Eye (tissue), 1 donor: ENCODE measurements around the gene ZBTB20.

Source experiments
- DNase-seq: peaks from one replicate; pipeline ENCODE4 v3.0.0-alpha.2; 2015

ZBTB20 gene

GRCh38 chr3:114903213-114903612, 243.9 kb downstream of the ZBTB20 start:
- DNase-seq: no peak

GRCh38 chr3:114902691-114903101, 244.4 kb downstream of the ZBTB20 start:
- peak; percentile 13 for DNase-seq

DNA sequence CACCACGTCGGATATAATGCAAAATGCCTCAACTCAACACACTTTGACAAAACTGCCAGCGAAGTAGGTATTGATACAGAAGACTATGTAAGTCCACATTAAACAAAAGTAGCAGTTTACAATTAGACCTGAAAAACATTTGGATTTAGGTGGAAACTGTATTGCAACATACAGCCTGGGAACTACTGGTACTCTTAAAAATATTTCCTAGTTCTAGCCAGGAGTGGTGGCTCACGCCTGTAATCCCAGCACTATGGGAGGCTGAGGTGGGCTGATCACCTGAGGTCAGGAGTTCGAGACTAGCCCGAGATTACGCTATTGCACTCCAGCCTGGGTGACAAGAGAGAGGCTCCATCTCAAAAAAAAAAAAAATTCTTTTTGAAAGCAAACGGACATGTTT, 246.2 kb downstream of the ZBTB20 start:
- DNase-seq: no peak

DNA sequence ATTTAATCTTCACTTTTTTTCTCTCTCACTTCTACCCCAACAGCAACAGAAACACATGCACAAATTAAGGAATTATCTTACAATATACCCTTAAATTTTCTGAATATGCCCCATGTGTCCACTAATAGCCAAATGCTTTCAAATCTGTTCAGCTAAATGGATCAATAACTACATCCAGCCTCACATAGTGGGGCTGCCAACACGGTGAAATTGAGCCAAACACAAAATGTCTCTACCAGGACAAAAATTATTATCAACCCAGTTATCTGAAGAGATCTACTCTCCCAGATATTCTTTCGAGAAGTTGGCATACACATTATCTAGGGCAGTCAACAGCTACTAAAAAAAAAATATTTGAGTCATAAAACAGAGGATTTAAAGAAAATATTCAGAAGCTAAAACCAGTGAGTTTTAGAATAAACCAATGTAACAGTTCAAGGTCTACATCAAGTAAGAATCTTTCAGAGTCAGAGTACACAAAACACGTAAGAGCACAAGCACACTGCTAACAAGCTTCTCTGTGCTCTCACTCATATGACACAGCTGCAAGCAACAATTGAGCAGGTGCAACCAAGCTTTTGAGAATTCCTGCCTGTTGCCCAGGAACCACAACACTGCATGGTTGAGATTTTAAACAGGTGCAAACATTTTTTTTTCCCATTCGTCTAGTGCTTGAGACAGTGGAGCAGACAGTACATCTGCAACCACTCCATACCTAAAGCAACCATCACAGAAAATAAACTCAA, 247.7 kb downstream of the ZBTB20 start:
- DNase-seq: peak; percentile 67

GRCh38 chr3:114896978-114897377, 250.1 kb downstream of the ZBTB20 start:
- no peak for DNase-seq

GRCh38 chr3:114893361-114893760, 253.7 kb downstream of the ZBTB20 start:
- no peak for DNase-seq

DNA sequence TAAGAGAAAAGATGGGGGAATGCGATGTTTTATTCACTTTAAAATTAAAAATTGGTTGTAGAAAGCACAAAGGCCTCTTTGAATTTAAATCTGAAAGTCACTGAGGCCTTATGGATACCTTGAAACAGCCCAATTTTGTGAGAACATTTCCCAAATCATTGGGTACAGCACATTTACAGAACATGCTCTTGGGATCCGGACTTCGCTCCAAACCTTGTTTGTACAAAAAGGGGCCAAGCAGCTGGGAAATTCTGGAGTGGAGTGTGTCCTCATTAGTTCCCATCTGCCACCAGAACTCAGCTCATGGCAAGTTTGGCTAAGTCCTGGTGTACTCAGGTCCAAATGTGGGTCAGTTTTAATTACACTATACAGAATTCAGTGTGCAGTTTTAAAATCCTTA, 254.2 kb downstream of the ZBTB20 start:
- DNase-seq: peak; percentile 62

DNA sequence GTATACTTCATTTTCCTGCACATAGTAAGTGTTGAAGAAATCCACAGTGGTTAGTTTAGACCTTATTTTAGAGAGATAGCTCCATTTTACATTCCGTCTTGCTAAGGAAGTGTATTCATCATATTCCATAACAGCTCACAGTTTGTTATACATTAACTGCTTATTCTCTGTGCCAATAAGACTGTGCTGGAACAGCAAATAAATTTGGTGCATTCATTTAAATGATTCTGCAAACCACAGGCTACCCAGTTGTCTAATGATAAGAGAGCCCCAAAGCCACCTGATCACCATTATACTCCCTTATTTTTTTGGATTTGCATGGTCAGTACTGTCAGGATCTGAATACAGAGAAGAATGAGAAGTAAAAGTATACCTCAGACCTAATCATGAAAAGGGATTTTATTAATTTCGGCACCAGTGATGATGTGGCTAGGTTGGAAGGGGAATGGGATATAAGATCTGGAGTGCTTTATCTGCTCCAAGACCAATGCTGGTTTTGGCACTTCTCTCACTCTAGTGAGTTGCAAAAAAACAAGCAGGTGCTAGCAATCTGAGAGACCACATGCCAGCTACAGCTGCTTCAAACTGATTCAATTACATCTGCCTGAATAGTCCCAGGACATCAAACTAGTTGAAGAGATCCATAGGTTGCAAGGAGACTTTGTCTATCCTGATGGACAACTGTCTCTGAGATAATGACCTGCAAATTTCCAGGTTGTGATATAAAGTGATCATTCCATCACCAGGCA, 254.8 kb downstream of the ZBTB20 start:
- DNase-seq: peak; percentile 79

GRCh38 chr3:114887806-114888205, 259.3 kb downstream of the ZBTB20 start:
- DNase-seq: no peak

GRCh38 chr3:114886905-114887304, 260.2 kb downstream of the ZBTB20 start:
- DNase-seq: no peak

DNA sequence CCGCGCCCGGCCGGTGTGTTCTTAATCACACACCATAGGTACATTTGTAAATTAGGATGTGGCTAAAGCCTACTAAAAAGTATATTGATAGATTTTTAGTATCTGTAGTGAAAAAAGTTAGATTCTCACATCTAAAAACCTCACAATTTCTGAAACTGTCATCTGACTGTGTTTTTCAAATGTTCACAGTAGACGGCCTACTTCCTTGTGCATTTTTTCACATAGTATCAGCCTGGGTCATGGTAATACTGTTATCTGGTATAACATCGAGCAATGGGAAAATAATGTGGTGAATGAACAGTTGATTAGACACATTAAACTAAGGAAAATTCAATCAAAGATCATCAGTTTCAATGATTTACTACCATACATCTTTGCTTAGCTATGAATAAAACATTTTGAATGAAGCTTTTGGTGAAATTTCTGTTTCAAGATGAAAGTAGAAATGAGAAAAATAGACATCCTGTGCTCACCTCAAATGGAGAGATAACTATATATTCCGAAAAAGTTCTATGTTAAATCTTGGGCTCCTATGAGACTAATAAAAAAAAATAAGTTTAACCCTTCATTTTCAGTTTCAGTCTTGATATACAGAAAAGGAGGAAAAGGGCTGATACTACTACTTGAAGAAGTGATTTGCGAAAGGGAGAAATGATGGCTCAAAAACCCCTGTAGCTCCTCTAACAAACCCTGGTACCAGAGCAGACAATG, 262.7 kb downstream of the ZBTB20 start:
- no peak for DNase-seq

DNA sequence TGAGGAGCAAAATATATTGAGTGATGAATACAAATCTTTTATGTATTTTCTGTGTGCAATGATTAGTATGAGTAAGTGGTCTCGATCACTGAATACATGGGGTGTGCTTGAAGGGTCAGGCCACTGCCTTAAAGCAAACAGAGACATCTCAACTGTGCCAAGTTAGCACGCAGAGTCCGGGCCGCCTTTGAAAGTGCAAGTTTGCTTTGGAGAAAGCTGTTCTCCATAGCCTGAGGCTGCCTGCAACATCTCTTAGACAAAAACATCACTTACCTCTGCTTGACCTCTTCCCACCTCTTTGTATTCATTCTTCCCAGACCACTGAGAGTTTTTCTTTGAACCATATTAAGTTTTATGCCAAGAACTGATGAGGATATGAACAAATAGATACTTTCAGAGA, 267.0 kb downstream of the ZBTB20 start:
- peak; percentile 48 for DNase-seq

- no peak for DNase-seq
Observed at GRCh38 chr3:114879059-114880031, 267.7 kb downstream of the ZBTB20 start.

GRCh38 chr3:114878114-114878839, 268.8 kb downstream of the ZBTB20 start:
- DNase-seq: no peak

DNA sequence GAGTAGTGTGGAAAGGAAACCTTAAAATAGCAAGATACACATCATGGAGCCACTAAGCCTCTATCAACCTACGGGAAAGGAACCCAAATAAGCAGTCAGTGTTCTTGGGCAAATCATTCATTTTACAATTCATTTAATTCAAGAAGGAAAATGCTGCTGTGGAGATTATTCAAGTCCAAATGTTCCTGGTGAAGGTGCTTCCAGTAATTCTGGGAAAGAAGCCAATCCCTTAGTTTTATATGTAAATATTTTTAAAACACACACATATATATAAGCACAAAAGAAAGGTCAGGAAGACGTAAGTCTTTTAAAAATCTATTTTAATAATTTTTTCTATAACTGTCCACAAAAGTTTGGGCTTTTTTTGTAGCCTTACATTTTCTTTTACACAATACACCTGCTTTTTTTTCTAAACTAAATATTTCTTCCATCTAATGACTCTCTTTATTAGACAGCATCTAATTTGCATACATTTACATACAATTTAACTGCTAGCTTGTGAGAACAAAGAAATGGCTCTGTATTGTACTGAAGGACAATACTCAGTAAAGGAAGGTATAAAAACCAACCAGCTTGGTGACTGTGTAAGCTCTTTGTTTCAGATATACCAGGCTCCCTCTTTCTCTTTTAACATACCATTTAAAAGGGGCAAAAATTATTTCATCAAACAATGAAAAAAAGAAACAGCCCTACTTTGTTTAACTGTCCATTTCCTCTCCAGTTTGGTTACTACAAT, 269.5 kb downstream of the ZBTB20 start:
- DNase-seq: no peak

DNA sequence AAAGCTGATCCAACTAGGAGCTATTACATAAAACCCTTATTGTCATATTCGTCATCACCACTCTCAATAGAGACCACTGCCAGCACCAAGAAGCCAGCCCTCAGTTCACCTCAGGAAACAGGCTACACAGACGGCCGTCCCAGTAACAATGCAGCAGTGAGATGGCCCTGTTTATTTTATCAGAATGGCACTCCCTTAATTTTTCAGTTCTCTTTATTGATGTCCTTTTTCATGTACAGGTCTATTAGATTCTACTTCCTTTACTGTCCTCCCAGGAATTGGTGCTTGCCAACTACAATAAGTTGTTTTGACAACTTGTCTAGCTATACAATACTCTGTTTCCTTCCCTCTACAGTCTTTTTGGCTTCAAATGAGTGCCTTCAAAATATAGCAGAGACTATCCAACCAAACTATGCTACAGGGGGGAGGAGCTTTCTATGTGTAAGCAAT, 272.5 kb downstream of the ZBTB20 start:
- no peak for DNase-seq

DNA sequence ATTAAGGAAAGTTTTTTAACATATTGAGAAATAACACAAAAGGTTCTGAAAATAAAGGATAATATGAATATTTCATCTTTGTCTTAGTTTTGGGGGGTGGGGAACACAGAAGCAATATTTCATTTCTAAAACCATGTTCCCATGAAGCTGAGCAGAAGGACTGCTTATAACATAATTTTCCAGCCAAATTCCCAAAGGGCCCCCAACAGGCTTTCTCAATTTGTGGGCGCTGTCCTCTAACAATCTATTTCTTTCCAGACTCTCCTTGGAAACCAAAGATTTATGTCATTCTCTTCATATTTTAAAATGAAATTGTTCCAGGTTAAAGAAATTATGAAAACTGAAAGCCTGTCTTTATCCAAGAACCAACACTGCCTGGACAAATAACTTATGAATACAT, 273.5 kb downstream of the ZBTB20 start:
- no peak for DNase-seq

DNA sequence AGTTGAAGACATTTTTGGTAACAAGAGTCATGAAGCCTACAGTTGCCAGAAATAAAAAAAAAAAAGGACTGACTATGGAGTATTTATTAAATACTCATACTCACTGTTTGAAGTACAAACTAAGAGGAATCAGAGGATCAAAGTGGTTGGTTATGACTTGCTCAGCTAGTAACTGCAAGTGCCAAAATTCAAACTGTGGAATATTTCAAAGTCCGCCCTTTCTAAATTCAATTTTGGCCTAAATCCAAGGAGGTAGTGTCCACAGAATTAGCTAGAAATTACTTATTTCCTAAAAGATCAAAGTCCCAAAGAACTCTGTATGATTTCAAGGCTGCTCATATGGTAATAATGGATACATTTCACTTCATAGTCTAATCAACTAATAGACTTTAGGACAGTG, 274.5 kb downstream of the ZBTB20 start:
- no peak for DNase-seq

DNA sequence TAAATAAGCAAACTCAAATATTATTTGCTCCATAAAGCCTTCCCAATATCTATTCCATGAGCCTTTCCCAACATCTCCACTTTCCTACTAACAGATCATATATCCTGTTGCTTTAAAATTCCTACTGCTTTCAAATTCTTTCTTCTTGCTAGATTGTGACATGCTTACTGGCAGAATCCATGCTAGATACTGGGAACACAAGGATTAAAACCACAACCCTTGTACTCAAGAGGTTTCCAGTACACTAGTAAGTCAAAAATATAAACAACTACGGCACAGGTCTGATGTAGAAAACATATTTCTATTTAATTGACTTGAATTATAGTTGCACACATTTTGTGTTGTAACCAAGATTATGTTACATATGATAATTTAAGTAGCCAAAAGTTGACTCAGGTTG, 275.0 kb downstream of the ZBTB20 start:
- no peak for DNase-seq

GRCh38 chr3:114867835-114868503, 279.1 kb downstream of the ZBTB20 start:
- DNase-seq: no peak
